Tibial nerve (tissue), 3 donors: ENCODE results near the gene CHURC1.

ENCODE experiments used
- CTCF ChIP-seq, 5 experiments: fragments of 200-600 bp in 3 of 5; fragments of 450-650 bp in 2 of 5; sonication (generic) in 3 of 5; IDR thresholded peaks; one replicate each; pipeline ENCODE4 v1.5.1; 2016 to 2019; ENCODE audit warnings: antibody characterized with exemption in 5 of 5, mild to moderate bottlenecking in 3 of 5, moderate library complexity in 2 of 5
- POLR2A ChIP-seq, 2 donors: fragments of 450-650 bp; IDR thresholded peaks; one replicate each; pipeline ENCODE4 v1.6.1; 2017; ENCODE audit warnings: antibody characterized with exemption in 2 of 2, mild to moderate bottlenecking in 2 of 2, moderate library complexity in 2 of 2

- TF ChIP-seq CTCF (IDR thresholded peaks at IDR 0.05) (no peak), POLR2A (IDR thresholded peaks at IDR 0.05) (no peak)
These were observed 42.9 kb upstream of the CHURC1 start for GRCh38 chr14:64871344-64871743.
